ENCODE data around the gene KCNJ12. TPM values are rescaled to one million over a fixed set of nuclear protein-coding genes. Genes with fewer than 3 reads are reported as not detected.

KCNJ12 gene
- total RNA-seq, 1 experiment from 2014 or later = 2.3 TPM

- H3K4me3 Mint-ChIP-seq = no peak overlapping the region
- H3K4me1 Mint-ChIP-seq = peaks cover 15% of the 10 kb centered on the region
- ChIA-PET CTCF (no interaction called here), POLR2A (no interaction called here)
- TF ChIP-seq SMAD3 (CRISPR knock-in tag; IDR thresholded peaks at IDR 0.05; ENCODE audit: borderline replicate concordance) = no peak
- no peak for TF ChIP-seq ATF3 (CRISPR knock-in tag; conservative IDR thresholded peaks at IDR 0.05)
- TF ChIP-seq PRDM15 (CRISPR knock-in tag; IDR thresholded peaks at IDR 0.05) = no peak
- H3K27me3 Mint-ChIP-seq (ENCODE audit: low read depth) = no peaks in the 10 kb centered on the region
- ATAC-seq = no peak
- no peaks in the 10 kb centered on the region for H3K9me3 Mint-ChIP-seq
- H3K27ac Mint-ChIP-seq = no peak overlapping the region
- no peaks in the 10 kb centered on the region for H3K36me3 Mint-ChIP-seq
- DNase-seq (ENCODE audit: low spot score) = no peak
Measured at GRCh38 chr17:21362331-21362931, 13.7 kb upstream of the KCNJ12 start.

GRCh38 chr17:21363776-21364642, 12.1 kb upstream of the KCNJ12 start:
- H3K4me1 Mint-ChIP-seq = peaks cover 9% of the 10 kb centered on the region

GRCh38 chr17:21365016-21365415, 11.1 kb upstream of the KCNJ12 start:
- no peak overlapping the region for H3K4me3 Mint-ChIP-seq
- H3K27me3 Mint-ChIP-seq (ENCODE audit: low read depth) = no peaks in the 10 kb centered on the region
- CTCF ChIA-PET = no interaction called here
- POLR2A ChIA-PET = no interaction called here
- no peak for TF ChIP-seq FOXJ3 (CRISPR knock-in tag; IDR thresholded peaks at IDR 0.05; ENCODE audit: borderline replicate concordance)
- no peaks in the 10 kb centered on the region for H3K9me3 Mint-ChIP-seq
- H3K27ac Mint-ChIP-seq = no peak overlapping the region
- DNase-seq (ENCODE audit: low spot score) = no peak
- ATAC-seq = no peak
- no peaks in the 10 kb centered on the region for H3K36me3 Mint-ChIP-seq
- peaks cover 4% of the 10 kb centered on the region for H3K4me1 Mint-ChIP-seq

More at GRCh38 chr17:21363776-21364642, 12.1 kb upstream of the KCNJ12 start:
- no peak for TF ChIP-seq ZNF219 (CRISPR knock-in tag; IDR thresholded peaks at IDR 0.05; ENCODE audit: borderline replicate concordance)
- TF ChIP-seq ZNF232 (CRISPR knock-in tag; IDR thresholded peaks at IDR 0.05) = no peak
- no peak for TF ChIP-seq ZNF317 (CRISPR knock-in tag; IDR thresholded peaks at IDR 0.05; ENCODE audit: borderline replicate concordance, low read depth)
- TF ChIP-seq KAT7 (CRISPR knock-in tag; IDR thresholded peaks at IDR 0.05; ENCODE audit: borderline replicate concordance) = no peak
- no peak for TF ChIP-seq TP53 (CRISPR knock-in tag; IDR thresholded peaks at IDR 0.05)
- CTCF ChIA-PET = no interaction called here
- POLR2A ChIA-PET = no interaction called here
- H3K27ac Mint-ChIP-seq = no peak overlapping the region
- ATAC-seq (no peak), DNase-seq (ENCODE audit: low spot score) (no peak)
- no peaks in the 10 kb centered on the region for H3K36me3 Mint-ChIP-seq
- no peaks in the 10 kb centered on the region for H3K9me3 Mint-ChIP-seq
- H3K27me3 Mint-ChIP-seq (ENCODE audit: low read depth) = no peaks in the 10 kb centered on the region
- no peak overlapping the region for H3K4me3 Mint-ChIP-seq

GRCh38 chr17:21368545-21369246, 7.5 kb upstream of the KCNJ12 start:
- no peak for DNase-seq (ENCODE audit: low spot score)
- Mint-ChIP-seq H3K27me3 (ENCODE audit: low read depth) (peaks cover 6% of the 10 kb centered on the region), H3K27ac (no peak overlapping the region), H3K36me3 (no peaks in the 10 kb centered on the region), H3K9me3 (no peaks in the 10 kb centered on the region), H3K4me3 (no peak overlapping the region), H3K4me1 (peaks cover 27% of the 10 kb centered on the region)
- ATAC-seq = no peak
- TF ChIP-seq PRRX2 (CRISPR knock-in tag; IDR thresholded peaks at IDR 0.05) (no peak), JAZF1 (CRISPR knock-in tag; IDR thresholded peaks at IDR 0.05) (no peak), NFYB (CRISPR knock-in tag; conservative IDR thresholded peaks at IDR 0.05; ENCODE audit: low read depth) (no peak), ZNF232 (CRISPR knock-in tag; IDR thresholded peaks at IDR 0.05) (no peak), MXD4 (CRISPR knock-in tag; IDR thresholded peaks at IDR 0.05; ENCODE audit: borderline replicate concordance) (no peak), USF1 (CRISPR knock-in tag; IDR thresholded peaks at IDR 0.05) (no peak), KAT7 (CRISPR knock-in tag; IDR thresholded peaks at IDR 0.05; ENCODE audit: borderline replicate concordance) (no peak), SMAD3 (CRISPR knock-in tag; IDR thresholded peaks at IDR 0.05; ENCODE audit: borderline replicate concordance) (no peak), TEAD4 (CRISPR knock-in tag; IDR thresholded peaks at IDR 0.05) (no peak)
- ChIA-PET POLR2A (no interaction called here), CTCF (interaction anchor here (0.6 kb wide), 2 partner anchors 23 to 249 kb away, joined by 3 read pairs; no protein-coding TSS in a partner anchor)
